HCT116 (cell line): Measurements from ENCODE around the gene SLC44A2. TPM values are rescaled to one million over a fixed set of nuclear protein-coding genes. Genes with fewer than 3 reads are reported as not detected.

Experiments
- ATAC-seq: fragments of 200-7000 bp; cut with Tn5 transposase; 2 replicates; pipeline ENCODE4 v1.9.1; 2020; ENCODE audit warnings: mild to moderate bottlenecking, moderate library complexity
- BruUV-seq: library from RNA; stranded (reverse); fragments of 400-500 nt; replicated peaks from 2 replicates; lab custom pipeline; 2021; lab: Mats Ljungman, UMichigan
- CTCF ChIA-PET: fragments of 300-600 bp; sonication (Branson Sonifier 250); formaldehyde crosslinking; loops from one replicate; lab custom pipeline; 2021; ENCODE audit warnings: antibody characterized with exemption; lab: Charles Lee
- POLR2A ChIA-PET: fragments of 300-600, 350-600 bp; sonication (Branson Sonifier 250); formaldehyde crosslinking; loops from one replicate; lab custom pipeline; 2021; ENCODE audit warnings: antibody characterized with exemption; lab: Charles Lee
- RAD21 ChIA-PET, 2 experiments: fragments of 300-600 bp; sonication (Branson Sonifier 250); formaldehyde crosslinking; loops; one replicate each; lab custom pipeline; 2023; ENCODE audit warnings: low total read pairs in 2 of 2; ENCODE audit not compliant: uncharacterized antibody in 2 of 2, unreplicated experiment in 2 of 2, low non-redundant PET in 1 of 2; lab: Charles Lee
- DNase-seq: peaks from one replicate; pipeline ENCODE4 v3.0.0-alpha.2; 2010; ENCODE audit warnings: low read depth, low spot score
- H2AFZ ChIP-seq: fragments of 200-600 bp; shearing (Covaris generic), sonication (generic); 2 replicates; pipeline ENCODE4 v1.6.1; 2017; ENCODE audit warnings: low read depth, mixed run types, mixed read lengths, antibody characterized with exemption, low read length; ENCODE audit not compliant: poor library complexity, severe bottlenecking
- H3K27ac ChIP-seq: 2 replicates; pipeline ENCODE4 v1.5.1; 2012; ENCODE audit warnings: low read depth, low read length
- H3K27me3 ChIP-seq: fragments of 200-600 bp; sonication (generic); 2 replicates; pipeline ENCODE4 v1.6.1; 2016; ENCODE audit warnings: mixed run types, low read length, mixed read lengths; ENCODE audit not compliant: insufficient read depth
- H3K36me3 ChIP-seq, 2 experiments: fragments of 200-500 bp in 1 of 2; fragments of 200-600 bp in 1 of 2; sonication (Bioruptor generic) in 1 of 2; sonication (generic) in 1 of 2; 2 replicates each; pipeline versions ENCODE4 v1.5.1 to v1.6.1; 2014 to 2016; ENCODE audit warnings: low read length in 2 of 2, inconsistent platforms in 1 of 2, mixed read lengths in 1 of 2, mixed run types in 1 of 2; ENCODE audit not compliant: insufficient read depth in 2 of 2, control insufficient read depth in 1 of 2
- H3K4me1 ChIP-seq, 2 experiments: fragments of 200-600 bp in 1 of 2; sonication (generic) in 1 of 2; 2 replicates each; pipeline versions ENCODE4 v1.5.1 to v1.6.1; 2012 to 2017; ENCODE audit warnings: low read length in 2 of 2, inconsistent platforms in 1 of 2, mild to moderate bottlenecking in 1 of 2, mixed read lengths in 1 of 2, mixed run types in 1 of 2, moderate library complexity in 1 of 2; ENCODE audit not compliant: insufficient read depth in 2 of 2, control insufficient read depth in 1 of 2
- H3K4me2 ChIP-seq: fragments of 200-600 bp; sonication (generic); 2 replicates; pipeline ENCODE4 v1.6.1; 2017; ENCODE audit warnings: mixed run types, low read length, mixed read lengths
- H3K4me3 ChIP-seq, 2 experiments: fragments of 200-600 bp in 1 of 2; sonication (generic) in 1 of 2; replicated peaks in 1 of 2; 2 replicates each; pipeline ENCODE4 v1.5.1; 2011 to 2016; ENCODE audit warnings: low read length in 2 of 2, control low read depth in 1 of 2, low read depth in 1 of 2, mild to moderate bottlenecking in 1 of 2, mixed read lengths in 1 of 2, mixed run types in 1 of 2
- H3K79me2 ChIP-seq: fragments of 200-600 bp; sonication (generic); 2 replicates; pipeline ENCODE4 v1.6.1; 2017; ENCODE audit warnings: mild to moderate bottlenecking, mixed run types, low read length, moderate library complexity, mixed read lengths; ENCODE audit not compliant: insufficient read depth
- H3K9ac ChIP-seq: fragments of 200-600 bp; sonication (generic); 2 replicates; pipeline ENCODE4 v1.6.1; 2016; ENCODE audit warnings: low read length, mixed read lengths
- H3K9me2 ChIP-seq: fragments of 200-600 bp; sonication (generic), shearing (Covaris generic); 2 replicates; pipeline ENCODE4 v1.6.1; 2017; ENCODE audit warnings: mixed run types, mild to moderate bottlenecking, moderate library complexity; ENCODE audit not compliant: insufficient read depth
- H3K9me3 ChIP-seq, 2 experiments: fragments of 200-500 bp in 1 of 2; fragments of 200-600 bp in 1 of 2; sonication (Bioruptor generic) in 1 of 2; sonication (generic) in 1 of 2; 2 replicates each; pipeline ENCODE4 v1.6.1; 2014 to 2017; ENCODE audit warnings: low read length in 2 of 2, mixed read lengths in 2 of 2, inconsistent platforms in 1 of 2, low read depth in 1 of 2, mild to moderate bottlenecking in 1 of 2, mixed run types in 1 of 2, moderate library complexity in 1 of 2; ENCODE audit not compliant: control insufficient read depth in 1 of 2, insufficient read depth in 1 of 2
- H4K20me1 ChIP-seq: fragments of 200-600 bp; sonication (generic), shearing (Covaris generic); 2 replicates; pipeline ENCODE4 v1.6.1; 2017; ENCODE audit warnings: mixed run types, mild to moderate bottlenecking, moderate library complexity; ENCODE audit not compliant: insufficient read depth
- ATF3 ChIP-seq: IDR thresholded peaks from 2 replicates; pipeline ENCODE4 v1.6.1; 2012
- CBX3 ChIP-seq: IDR thresholded peaks from 2 replicates; pipeline ENCODE4 v1.6.1; 2012; ENCODE audit warnings: low read depth
- CEBPB ChIP-seq: IDR thresholded peaks from 2 replicates; pipeline ENCODE4 v1.6.1; 2012; ENCODE audit warnings: low read depth
- ELF1 ChIP-seq: IDR thresholded peaks from 2 replicates; pipeline ENCODE4 v1.6.1; 2012; ENCODE audit warnings: low read depth, borderline replicate concordance
- EZH2phosphoT487 ChIP-seq: fragments of 200-600 bp; IDR thresholded peaks from 2 replicates; pipeline ENCODE4 v1.6.1; 2018; ENCODE audit warnings: antibody characterized with exemption, borderline replicate concordance
- REST ChIP-seq: IDR thresholded peaks from 2 replicates; pipeline ENCODE4 v1.6.1; 2012; ENCODE audit warnings: low read depth
- SIN3A ChIP-seq: IDR thresholded peaks from 2 replicates; pipeline ENCODE4 v1.6.1; 2012; ENCODE audit warnings: low read depth
- ZNF274 ChIP-seq: fragments of 200-500 bp; sonication (Bioruptor generic); IDR thresholded peaks from 2 replicates; pipeline ENCODE4 v1.6.1; 2014; ENCODE audit warnings: mild to moderate bottlenecking, low read depth, low read length, inconsistent platforms
- intact Hi-C: fragments of 100-400 bp; cut with micrococcal nuclease; formaldehyde crosslinking; loops from 2 replicates; pipeline ENCODE4 v1.10.0; 2022
- total RNA-seq: library from RNA; stranded (reverse); gene quantifications from one replicate; pipeline ENCODE4 v1.2.1, GENCODE V29; 2021; ENCODE audit not compliant: unreplicated experiment

SLC44A2 gene
- total RNA-seq, 1 experiment from 2014 or later: 90.9 TPM

- RAD21 ChIA-PET: no interaction called here
Measured at GRCh38 chr19:10682397-10683063, 57.2 kb downstream of the SLC44A2 start.

More at GRCh38 chr19:10682397-10683063, 57.2 kb downstream of the SLC44A2 start:
- peaks cover 80 to 82% of the 10 kb centered on the region in 2 experiments for H3K36me3 ChIP-seq
- no peaks in the 10 kb centered on the region for H3K27me3 ChIP-seq
- H3K27ac ChIP-seq: no peak overlapping the region
- no peak overlapping the region for H2AFZ ChIP-seq
- H3K4me2 ChIP-seq: no peak overlapping the region
- H3K9me2 ChIP-seq: no peaks in the 10 kb centered on the region
- TF ChIP-seq SIN3A (no peak), REST (no peak), CEBPB (no peak), EZH2phosphoT487 (no peak), CBX3 (no peak), ELF1 (no peak), ATF3 (no peak), ZNF274 (no peak)
- no peak overlapping the region for H3K4me3 ChIP-seq
- no peak for DNase-seq
- no peaks in the 10 kb centered on the region for H3K9me3 ChIP-seq
- no peaks in the 10 kb centered on the region for H3K4me1 ChIP-seq
- H3K79me2 ChIP-seq: peaks cover 93% of the 10 kb centered on the region
- POLR2A ChIA-PET: no interaction called here
- peaks cover 15% of the 10 kb centered on the region; the same call in 1 of the 2 replicates for H4K20me1 ChIP-seq
- intact Hi-C loops: no loop called here
- CTCF ChIA-PET: no interaction called here
- no TSS peak for BruUV-seq
- H3K9ac ChIP-seq: no peak overlapping the region
- no peak for ATAC-seq
